SHP77 treated with DMSO at 0.1 percent for 48 hours (cell line): Measurements from ENCODE around the gene LRRC8C.

Source experiments
- DNase-seq: peaks from one replicate; lab custom pipeline; 2025; lab: John Stamatoyannopoulos, UW

LRRC8C gene

DNA sequence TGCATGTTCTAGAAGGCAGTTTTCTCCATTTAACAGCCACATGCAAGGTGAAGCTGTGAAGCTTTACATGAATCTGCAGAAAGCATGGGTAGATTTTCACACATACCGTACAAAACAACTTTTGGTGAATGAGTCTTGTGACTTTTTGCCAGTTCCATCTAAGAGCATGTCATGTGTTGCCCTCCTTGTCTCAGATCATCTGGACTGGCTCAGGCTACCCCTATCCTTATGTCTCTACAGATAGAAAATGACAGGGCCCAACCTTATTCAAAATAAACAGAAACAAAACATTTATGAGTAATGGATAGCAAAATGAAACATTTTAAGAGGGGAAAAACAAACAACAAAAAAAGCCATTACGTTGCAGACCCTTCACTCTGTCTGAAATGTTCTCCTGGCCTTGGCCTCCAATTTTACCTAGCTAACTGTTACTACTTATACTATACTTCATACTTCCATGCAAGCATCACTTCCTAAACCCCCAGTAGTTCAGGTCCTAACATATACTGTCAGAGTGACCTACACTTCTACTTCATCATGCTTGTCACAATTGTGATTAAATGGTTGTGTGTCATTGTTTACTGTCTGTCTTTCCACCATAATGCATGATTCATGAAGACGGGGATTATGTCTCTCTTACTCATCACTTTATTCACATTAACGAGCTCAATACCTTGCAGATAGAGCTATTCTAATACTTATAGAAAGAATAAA lies 39.0 kb downstream of the LRRC8C start:
- no peak for DNase-seq

DNA sequence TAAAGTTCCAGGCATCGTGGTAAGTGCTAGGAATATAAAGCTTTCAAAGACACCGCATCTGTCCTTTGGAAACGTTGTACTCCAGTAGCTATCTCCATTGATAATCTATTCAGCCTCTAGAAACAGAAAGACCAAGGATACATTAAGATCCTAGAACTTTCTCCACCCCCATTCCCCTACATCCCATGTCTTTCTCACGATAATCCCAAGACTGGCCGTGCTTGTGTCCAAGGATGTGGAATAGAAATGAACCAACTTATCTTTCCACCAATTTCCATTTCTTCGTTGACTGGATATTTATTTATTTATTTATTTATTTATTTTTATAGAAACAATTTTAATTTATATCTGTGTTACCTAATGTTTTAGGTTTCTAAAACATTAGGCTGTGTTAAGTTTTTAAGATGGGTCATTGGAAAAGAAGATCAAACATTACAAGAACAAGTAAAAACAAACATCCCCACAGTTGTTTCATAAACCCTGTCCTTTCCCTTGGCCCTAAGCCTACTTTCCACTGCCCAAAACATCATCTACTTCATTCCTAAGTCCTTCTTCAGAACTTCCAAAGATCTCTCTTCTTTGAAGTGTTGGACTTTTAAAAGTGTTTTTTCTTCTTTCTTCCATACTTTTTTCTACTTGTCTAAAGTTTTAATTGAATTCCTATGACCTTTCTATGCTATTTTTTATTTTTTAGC lies 39.7 kb downstream of the LRRC8C start:
- no peak for DNase-seq

DNA sequence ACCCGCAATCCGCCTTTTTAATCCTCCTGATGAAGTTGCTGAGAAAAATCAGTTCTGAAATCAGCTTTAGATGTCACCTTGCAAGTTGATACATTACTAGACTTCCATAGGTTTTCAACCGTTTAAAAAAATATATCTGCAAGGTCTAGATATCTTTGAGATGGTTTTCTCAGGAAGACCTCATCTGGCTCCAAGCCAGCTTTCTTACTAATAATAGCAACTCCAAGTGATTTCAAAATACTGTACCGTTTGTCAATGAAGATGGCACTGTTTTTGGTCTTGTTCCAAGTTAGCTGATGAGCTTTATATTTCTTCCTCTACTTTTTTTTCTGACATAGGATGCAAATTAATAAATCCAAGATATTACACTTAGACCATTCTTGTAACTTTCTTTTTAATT lies 40.3 kb downstream of the LRRC8C start:
- DNase-seq: no peak

DNA sequence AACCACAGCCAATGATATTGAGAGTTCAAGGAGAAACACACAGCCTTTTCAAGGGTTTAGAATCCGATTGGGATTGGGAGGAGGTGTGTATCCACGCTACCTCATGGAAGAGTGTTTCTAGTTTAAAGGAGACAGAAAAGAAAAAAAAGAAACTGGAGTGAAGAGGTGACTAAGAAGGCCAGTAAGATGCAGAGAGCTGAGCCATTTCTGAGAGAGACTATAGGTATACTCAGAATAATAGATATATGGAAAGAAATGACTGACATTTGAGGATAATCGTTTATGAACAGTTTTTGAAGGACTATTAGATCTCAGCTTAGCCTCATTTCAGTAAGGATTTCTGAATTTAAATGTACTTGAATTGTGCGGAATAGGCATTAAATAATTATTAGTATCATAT lies 42.8 kb downstream of the LRRC8C start:
- no peak for DNase-seq

DNA sequence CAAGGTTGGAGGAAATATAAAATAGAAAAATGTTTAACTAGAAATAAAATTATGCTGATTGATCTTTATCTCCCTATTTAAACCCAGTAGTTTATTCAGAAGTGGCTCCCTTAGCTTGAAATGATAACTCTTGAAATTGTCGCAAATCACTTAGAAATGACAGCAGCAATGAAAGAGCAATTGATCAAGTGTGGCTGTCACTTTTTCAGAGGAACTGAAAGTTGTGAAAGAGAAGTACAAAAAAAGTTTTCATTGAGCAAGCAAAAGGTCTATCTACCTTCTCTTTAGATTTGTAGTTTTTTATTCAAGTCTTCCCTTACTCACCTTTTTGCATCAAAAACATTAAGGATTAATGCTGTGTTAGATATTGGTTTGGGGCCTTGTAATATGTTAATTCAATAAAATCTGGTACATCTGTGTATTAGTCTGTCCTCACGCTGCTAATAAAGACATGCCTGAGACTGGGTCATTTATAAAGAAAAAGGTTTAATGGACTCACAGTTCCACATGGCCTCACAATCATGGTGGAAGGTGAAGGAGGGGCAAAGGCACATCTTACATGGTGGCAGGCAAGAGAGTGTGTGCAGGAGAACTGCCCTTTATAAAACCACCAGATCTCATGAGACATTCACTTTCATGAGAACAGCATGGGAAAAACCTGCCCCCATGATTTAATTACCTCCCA lies 48.3 kb downstream of the LRRC8C start:
- no peak for DNase-seq

DNA sequence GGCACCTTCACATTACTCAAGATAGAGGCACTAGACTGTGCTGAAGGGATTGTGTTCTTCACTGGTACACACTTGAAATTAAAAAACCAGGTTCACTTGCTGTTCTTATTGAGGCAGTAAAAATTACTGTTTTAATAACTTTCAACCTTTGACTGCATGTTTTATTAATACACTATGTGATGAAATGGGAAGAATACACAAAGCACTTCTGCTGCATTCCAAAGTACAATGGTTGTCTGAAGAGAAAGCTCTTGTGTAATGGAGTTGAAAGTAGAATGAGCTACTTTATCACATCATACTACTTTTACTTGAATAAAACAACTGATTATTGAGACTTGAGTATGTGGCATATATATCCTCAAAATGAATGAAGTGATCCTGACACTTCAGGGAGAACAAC lies 49.7 kb downstream of the LRRC8C start:
- DNase-seq: no peak

DNA sequence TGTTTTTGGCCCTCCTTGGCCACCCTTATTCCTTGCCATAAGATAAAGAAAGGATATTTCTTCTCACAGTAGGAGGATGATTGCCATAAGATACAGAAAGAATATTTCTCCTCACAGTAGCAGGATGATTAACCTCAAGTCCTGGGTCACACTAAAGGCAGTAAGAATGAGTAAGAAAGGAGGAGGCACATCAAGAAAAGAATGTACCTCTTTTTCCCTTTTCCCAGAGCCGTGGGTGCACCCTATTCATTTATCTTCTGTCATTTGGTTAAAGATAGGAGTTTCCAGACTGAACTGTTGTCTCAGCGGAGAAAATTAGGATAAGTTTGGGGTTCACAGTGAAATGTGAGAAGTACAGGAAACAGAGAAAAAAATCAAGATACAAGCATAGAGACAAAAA lies 52.5 kb downstream of the LRRC8C start:
- no peak for DNase-seq

DNA sequence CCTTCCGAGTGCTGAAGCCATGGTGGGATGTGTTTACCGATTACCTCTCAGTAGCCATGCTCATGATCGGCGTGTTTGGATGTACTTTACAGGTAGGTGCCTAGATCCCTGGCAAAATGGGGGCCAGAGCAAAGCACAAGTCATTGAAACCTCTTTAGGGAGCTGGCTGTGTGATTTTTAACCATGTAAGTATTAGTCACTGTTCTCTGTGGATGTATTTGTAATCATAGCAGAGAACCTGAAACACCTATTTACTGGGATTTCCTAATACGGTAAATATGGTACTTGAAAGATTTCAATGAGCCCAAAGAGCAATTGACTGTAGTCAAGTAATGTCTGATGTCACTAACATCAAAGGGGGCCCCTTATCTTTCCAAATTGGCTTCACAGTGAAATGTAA lies 53.6 kb downstream of the LRRC8C start:
- DNase-seq: no peak

DNA sequence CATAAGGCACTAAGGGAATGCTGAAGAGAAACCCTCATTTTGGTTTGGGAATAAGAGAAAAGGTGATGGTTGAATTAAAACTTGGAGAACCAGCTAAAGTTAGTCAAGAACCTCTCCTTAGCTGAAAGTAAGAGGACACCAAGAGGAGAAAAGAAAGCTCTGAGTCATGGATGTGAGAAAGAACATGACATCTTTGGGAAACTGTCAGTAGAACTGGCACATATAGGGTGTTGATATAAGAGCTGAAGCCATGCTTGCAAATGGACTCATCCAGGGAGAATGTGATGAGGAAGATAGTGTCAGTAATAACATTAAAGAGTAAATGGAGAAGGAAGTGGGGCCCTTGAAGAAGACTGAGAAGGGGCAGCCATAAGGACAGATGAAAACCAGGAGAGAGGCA lies 54.3 kb downstream of the LRRC8C start:
- no peak for DNase-seq

DNA sequence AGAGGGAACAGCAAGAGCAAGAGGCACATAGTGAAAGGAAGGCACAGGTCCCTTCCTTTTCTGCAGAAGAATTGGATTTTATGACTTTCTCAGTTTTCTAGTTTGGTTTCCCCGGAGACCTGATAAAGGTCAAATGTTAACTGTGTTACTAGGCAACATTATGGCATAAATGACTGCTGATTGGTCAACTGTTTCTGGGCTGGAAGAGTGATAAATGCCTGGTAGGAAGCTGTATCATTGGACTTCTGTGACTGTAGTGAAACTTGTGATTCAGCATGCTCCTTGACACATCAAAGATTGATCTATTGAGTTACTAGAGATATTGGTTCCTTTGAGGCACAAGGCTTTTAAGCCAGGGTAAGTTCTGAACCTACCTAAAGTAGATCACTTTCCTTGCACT lies 55.7 kb downstream of the LRRC8C start:
- DNase-seq: no peak

DNA sequence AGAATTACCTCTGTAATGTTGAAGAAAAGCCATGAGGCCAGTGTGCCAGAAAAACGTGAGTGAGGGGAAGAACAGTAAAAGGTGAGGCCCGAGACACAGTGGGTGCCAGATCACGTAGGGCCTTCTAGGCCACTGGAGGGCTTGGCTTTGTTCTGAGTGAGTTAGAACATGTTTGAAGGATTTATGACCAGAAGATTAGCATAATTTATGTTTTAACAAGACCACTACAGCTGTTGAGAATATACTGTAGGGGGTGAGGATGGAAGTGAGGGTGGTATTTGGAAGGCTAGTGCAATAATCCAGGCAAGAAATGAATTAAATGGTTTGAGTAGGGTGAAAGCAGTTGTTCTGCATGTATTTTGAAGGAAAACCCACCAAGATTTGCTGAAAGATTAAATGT lies 56.3 kb downstream of the LRRC8C start:
- DNase-seq: no peak

DNA sequence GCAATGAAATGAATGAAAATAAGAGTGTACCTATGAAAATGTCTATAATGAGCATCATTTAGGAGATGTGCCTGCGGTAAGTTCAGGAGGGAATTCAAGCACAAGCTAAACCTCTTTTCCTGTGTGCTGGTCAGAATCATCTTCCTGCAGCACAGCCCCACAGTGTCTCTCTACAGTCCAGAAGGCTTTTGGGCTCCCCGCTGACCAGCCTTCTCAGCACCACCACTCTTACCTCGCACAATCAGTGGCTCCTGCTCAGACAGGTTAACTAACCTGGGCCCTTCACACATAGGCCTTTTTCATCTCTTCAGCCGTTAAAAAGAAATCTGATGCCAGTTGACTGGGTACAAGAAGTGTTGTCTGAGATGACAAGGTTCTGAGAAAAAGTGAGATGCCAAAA lies 57.7 kb downstream of the LRRC8C start:
- DNase-seq: no peak

DNA sequence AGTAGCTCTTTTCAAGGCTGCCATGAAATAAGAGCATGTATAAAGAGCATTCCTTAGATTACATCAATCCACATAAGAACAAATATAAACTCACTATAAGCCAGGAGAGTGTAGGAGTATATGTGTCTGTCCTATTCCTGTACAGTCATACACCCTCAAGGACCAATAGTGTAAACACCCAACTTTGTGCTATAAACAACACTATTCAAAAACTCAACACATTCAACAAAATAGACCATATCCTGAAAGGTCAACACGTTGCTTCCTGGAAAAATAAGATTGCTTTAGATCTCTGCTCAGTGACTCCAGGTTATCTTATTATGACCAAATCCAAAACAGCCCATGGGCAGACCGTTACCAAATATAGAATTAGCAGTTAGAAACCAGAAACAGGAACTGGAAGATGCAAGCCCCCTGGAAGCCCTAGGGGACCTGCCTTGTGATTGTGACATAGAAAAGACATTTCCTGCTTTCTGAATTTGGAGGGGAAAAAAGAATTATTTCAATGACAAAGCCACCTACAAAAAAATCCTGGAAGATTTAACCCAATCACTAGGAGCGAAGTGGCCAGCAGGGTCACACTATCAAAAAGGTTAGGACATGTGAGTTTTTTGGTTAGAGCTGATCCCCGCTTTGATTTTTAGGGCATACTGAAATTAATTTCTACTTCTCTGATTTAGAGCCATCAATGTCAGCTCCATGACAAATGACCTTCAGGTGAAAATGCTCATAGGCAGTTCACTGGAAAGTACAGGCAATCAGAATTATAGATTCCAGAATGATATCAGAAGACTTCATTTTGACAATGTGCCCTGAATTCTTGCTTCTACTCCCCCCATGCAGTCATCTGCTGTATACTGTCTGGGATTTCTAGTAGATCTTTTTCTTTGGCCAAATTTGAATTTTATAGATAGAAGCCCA lies 59.9 kb downstream of the LRRC8C start:
- no peak for DNase-seq

DNA sequence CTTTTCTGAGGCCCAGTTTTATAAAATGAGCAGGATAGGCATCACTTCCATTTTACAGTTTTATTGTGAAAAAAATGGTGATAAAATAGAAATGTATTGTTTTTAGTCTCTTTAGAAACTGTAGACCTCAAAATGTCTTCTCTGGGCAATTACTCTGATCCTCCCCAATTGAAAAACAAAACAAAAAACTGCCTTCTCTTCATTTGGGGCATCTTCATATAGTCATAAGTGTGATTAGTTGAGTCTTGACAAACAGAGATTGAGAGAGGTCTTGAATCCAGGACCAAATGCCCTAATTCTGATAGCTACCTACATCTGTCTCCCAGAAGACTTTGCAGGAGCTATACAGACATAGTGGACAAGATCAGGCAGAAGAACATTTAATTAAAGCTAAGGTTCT lies 62.9 kb downstream of the LRRC8C start:
- DNase-seq: no peak

DNA sequence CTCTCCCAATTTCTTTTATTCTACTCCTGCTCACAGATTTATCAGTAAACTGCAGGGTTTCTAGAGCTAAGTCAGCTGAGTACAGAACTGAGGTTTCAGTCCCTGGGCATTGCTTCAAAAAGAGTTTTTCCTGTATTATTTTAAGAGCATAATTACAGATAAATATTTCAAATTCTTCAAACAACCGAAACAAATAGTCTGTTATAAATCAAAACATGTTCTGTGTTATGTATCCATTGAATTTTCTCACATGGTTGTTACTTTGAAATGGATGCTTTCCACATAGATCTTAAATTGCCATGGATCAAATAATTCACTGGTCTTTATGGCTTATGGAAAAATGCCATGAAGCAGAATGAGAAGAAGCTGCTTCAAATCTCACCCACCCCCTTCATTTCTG lies 64.5 kb downstream of the LRRC8C start:
- no peak for DNase-seq

DNA sequence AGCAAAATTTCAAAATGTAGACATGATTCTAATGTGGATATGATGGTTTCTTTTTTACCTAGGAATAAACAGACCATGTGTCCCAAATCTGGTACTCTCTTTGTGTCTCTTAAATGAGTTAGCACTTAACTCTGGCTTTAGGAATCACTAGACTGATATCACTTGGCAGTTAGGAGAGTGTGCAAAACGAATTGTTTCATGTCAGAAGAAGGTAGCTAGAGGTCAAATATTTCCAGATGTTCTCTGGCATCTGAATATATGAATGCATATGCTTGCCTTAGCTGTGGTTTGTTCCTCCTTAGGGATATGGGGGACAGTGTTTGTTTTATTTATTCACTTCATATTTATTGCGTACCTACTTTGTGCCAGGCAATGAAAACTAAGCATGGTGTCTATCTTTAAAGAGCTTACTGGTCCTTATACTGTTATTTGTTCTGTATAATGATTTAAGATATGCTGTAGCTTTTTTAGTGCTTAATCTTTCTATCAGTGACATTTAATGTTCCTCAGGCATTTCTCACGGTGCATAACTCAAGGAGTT lies 65.2 kb downstream of the LRRC8C start:
- DNase-seq: no peak

DNA sequence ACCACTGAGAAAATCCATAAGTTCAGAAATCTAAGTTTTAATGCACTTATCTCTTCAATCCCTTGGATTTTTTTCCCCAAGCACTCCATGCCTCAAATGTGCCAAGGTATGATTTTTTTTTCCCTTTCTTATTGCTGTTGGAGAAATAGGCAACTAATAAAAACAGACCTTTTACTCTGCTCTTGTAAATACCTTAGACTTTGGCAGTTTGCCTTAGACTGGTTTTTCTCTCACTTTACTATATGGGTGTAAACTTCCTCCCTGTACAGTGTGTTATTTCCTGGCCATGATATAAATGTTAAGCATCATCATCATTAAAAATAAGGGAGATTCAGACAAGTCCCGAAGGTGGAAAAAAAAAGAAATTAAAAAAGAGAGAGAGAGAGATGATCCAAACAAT lies 65.7 kb downstream of the LRRC8C start:
- DNase-seq: no peak

DNA sequence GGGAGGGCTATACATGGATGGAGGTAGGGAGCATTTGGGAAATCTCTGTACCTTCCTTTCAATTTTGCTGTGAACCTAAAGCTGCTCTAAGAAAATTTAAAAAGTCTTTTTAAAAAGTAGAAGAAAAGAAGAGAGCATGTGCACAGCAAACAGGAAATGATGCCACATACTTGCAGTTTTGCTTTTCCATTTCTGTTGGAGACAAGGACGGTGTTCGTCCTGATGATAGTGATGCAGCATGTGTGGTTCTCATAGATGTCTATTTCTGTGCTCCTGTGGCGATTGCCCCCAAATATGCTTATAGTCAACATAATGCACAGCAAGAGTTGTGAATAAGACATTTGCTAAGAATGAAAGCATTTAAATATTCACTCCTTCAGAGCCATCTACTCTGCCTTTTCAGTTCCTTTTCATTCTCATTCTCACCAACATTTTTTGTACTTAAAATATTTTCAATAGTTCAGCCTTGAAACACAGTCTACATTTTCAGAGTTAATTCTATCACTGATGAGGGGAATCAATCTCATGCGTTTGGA lies 66.6 kb downstream of the LRRC8C start:
- no peak for DNase-seq

DNA sequence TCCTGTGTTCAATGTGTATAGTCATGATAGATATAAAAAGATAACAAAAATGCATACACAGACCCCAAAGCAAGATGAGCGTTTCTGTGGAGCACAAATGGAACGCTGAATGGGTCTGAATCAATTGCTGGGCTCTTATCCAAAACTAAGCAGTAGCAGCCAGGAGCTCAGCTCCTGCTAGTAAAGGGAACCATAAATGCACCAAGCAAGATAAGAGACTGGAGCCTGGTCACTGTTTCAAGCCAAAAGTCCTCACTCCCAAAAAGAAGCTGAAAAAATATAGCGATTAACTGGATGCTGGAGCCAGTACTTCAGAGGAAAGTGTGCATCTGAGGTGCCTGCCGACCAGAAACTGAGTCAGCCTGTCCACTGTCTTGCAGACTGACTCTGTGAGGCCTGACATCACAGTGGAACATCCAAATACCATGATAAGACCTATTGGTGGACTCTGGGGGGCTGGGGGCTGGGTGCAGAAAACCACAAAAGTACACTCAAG lies 68.9 kb downstream of the LRRC8C start:
- DNase-seq: no peak

DNA sequence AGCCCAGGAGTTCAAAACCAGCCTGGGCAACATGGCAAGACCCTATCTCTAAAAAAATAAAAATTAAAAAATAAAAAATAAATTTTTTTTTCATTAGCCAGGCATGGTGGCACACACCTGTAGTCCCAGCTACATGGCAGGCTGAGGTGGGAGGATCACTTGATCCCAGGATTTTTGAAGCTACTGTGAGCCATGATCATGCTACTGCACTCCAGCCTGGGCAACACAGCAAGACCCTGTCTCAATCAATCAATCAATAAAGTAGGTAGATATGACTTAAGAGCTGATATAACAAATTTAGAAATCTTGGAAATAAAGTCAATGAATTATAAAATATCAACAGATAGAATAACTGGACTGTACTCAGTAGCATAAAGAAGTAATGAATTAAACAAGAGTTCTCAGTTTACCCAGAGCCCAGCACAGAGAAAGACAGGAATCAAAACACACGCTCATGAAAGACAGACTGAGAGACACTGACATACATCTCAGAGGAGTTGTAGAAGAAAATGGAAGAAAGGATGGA lies 69.7 kb downstream of the LRRC8C start:
- no peak for DNase-seq

DNA sequence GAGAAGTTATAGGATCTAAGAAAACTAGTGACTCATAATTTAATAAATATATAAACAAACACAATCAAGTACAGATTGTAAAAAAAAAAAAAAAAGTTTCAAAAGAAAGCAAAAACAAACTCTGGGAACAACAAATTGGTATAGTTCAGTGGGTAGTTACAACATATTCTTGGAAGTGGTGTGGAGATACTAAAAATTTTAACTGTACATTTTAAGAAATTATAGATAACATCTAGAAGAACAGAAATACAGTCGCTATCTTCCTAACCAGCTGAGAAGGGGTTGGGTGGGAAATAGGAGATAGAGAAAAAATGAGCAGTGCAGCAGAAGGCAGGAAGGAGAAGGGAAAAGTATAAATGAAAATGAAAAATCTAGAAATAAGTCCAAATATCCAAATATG lies 70.5 kb downstream of the LRRC8C start:
- DNase-seq: no peak
